GM19395 (cell line): ENCODE results near the gene KLF11.

Experiments
- ATAC-seq: cut with Tn5 transposase; IDR thresholded peaks from one replicate; pipeline ENCODE4 v1.9.1; 2021; ENCODE audit warnings: mild to moderate bottlenecking, moderate library complexity; ENCODE audit not compliant: unreplicated experiment

The KLF11 gene

GRCh38 chr2:10061221-10061925 lies 18.0 kb downstream of the KLF11 start:
- no peak for ATAC-seq

- ATAC-seq = no peak
These were observed 19.6 kb downstream of the KLF11 start for GRCh38 chr2:10062931-10063365.

DNA sequence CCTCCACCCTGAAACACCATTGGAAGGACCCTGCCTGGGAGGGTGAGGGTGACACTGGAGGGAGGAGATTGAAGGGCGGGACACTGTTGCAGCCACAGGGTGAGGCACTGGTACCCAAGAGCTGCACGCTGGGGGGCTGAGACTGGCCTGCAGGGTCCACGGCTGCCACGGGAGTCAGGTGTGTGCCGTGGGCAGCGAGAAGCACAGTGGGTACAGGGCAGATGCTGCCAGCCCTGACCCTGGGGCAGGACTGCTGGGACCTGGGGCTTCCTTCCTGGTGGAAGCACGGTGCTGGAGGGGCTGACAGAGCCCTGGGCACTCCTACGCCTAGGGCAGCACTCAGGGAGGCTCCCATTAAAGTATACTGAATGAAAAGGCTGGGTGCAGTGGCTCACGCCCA lies 20.2 kb downstream of the KLF11 start:
- no peak for ATAC-seq

- ATAC-seq = no peak
These were observed 21.8 kb downstream of the KLF11 start for GRCh38 chr2:10064932-10065772.

DNA sequence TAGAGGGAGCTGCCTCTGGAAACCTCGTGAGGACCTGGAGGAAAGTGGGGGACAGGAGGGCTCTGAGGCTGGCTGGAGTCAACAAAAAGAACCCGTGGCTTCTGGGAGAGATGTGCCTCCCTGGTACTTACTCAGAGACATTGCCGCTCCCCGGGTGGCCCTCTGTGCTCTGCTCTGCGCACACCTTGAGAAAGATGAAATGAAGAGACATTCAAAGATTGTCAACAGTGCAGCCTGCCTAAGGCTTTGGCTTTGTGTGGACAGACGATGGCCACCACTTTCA lies 22.4 kb downstream of the KLF11 start:
- ATAC-seq = no peak

- no peak for ATAC-seq
These were observed 24.0 kb downstream of the KLF11 start for GRCh38 chr2:10067330-10067729.

- ATAC-seq = no peak
These were observed 24.5 kb downstream of the KLF11 start for GRCh38 chr2:10067881-10068280.

DNA sequence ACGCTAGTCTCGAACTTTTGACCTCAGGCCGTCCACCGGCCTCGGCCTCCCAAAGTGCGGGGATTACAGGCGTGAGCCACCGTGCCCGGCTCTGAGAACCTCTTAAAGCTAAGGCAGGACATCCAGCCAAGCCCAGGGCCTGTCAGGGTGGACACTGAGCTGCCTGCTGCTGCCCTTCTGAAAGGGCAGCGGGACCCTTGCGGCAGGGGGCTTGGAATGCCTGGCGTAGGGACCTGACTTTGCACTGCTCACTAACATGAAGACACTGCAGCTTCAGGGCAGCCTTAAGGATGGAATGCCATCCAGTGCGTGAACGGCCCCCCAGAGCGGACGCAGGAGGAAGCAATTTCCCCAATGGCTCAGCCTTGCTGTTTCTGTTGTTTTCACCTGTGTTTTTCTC lies 27.8 kb downstream of the KLF11 start:
- ATAC-seq = no peak

GRCh38 chr2:10071595-10071994 lies 28.2 kb downstream of the KLF11 start:
- ATAC-seq = no peak

DNA sequence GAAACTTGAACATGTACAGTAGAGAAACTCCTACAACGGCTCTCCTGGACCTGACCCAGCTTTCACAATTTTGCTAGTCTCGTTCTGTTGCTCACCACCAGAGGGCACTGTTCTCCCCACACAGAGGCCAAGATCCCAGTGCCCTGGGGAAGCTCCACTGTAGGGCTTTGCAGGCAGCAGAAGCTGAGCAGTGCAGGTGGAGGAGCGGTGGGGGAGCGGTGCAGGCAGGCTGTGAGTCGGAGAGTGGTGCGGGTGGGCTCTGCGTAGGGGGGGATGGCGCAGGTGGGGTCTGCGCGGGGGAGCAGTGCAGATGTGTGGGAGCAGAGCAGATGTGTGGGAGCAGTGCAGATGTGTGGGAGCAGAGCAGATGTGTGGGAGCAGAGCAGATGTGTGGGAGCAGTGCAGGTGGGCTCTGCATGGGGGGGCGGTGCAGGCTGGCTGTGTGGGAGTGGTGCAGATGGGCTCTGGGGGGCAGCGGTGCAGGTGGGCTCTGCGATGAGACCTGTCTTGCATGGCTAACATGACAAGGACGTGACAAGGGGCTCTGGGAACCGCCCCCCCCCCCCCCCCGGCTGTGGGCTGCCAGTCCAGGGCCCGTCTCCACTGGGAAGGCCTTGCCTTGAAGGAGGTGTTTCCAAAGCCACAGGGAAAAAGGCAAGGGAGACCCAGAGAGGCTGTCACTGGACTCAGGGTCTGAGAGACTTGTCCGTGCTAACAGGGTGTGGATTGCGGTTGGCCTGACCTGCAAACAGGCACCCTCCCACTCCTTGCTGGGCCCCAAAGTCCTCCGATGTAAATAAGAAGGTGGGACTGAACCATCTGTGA lies 29.5 kb downstream of the KLF11 start:
- ATAC-seq = peak; percentile 86

GRCh38 chr2:10073706-10074105 lies 30.4 kb downstream of the KLF11 start:
- ATAC-seq = no peak

GRCh38 chr2:10075101-10075500 lies 31.8 kb downstream of the KLF11 start:
- ATAC-seq = no peak

DNA sequence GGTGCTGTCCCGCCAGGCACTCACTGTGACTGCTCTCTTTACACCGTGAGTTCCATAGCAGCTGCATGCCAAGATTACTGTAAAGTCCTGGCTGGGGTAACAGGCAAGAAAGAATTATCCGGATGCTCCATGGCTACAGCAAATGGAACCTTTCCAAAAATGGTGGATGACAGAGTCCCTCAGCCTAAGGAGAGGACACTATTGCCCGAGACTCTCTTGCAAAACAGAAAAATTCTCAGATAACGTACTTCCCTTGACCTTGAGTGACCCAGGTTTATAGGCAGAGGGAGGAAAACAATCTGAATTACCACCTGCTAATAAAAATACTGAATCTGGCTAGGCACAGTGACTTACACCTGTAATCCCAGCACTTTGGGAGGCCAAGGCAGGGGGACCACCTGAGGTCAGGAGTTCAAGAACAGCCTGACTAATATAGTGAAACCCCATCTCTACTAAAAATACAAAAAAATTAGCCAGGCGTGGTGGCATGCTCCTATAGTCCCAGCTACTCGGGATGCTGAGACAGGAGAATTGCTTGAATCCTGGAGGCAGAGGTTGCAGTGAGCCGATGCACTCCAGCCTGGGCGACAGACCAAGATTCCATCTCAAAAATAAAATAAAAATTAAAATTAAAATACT lies 32.3 kb downstream of the KLF11 start:
- no peak for ATAC-seq

DNA sequence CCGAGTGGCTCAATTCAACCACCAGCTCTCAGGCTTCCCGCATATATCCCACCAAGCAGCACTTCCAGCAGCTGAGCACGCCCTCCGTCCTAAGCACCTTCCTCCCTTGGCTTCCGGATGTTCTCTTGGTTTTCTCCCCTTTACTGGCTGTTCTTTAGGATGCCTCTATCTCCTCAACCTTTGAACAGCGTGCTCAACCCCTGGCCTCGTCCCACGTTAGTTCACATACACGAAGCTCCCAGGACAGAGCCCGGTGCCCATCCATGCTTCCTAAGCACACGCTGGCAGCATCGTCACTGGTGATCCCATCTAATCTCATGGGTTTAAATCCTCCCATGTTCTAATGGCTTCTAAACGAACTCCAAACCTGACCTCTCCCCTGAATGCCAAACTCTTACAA lies 33.2 kb downstream of the KLF11 start:
- ATAC-seq = no peak

DNA sequence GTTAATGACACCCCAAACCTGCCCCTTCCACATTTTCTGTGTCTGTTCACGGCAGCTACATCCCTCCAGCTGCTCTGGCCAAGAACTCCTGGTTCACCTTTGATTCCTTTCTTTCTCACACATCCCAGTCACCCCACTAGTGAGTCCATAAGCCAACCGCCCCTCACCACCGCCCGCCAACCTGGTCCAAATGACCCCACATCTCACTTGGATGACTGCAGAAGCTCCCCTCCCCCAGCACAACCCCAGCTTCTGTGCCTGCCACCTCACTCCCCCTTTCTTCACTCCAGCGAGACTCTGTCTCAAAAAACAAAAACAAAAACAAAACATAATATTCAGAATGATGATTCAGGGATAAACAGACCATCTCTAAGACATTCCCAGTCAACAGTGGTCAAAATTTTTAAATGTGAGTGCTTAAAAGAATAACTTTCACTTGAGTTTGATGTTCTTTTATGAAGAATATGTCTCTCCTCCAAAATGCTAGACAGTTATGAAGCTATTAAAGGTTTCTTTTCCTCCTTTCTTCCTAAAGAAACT lies 33.7 kb downstream of the KLF11 start:
- ATAC-seq = no peak

DNA sequence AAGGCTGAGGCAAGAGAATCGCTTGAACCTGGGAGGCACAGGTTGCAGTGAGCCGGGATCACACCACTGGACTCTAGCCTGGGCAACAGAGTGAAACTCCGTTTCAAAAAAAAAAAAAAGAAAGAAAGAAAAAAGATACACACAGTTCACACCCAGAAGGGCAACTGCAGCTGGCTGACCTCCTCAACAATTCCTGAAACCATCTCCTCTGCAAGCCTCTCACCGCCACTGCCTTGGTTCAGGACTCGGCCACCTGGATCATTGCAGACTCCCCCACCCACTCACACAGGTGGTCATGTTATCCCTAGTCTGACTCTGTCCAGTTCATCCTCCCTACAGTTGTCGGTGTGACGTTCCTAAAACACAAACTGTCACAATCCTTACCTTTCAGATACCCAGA lies 34.7 kb downstream of the KLF11 start:
- ATAC-seq = no peak

DNA sequence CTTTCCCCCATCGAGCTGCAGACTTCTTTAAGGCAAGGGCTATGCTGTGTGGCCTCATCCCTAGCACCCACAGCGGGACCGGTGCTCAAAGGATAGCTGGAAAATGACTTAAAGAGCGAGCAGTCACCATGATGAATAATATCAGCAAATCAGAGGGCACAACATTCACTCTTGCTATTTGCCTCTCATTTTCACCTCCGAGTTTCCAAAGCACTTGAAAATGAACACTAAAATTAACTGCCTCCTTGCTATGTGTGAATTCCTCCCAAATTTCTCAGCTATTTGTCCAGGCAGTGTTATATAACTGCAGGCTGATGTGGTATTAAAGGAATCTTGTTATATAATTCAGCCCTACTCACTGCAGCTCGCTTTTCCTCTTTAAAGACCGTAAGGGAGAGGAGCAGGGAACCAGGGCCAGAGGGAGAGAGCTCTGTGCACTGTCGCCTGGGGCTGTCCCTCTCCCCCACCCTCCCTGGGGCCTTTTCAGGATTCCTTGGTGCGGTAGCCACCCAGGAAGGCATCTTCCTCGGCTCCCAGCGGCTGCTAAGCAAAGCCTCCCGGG lies 35.4 kb downstream of the KLF11 start:
- ATAC-seq = no peak

DNA sequence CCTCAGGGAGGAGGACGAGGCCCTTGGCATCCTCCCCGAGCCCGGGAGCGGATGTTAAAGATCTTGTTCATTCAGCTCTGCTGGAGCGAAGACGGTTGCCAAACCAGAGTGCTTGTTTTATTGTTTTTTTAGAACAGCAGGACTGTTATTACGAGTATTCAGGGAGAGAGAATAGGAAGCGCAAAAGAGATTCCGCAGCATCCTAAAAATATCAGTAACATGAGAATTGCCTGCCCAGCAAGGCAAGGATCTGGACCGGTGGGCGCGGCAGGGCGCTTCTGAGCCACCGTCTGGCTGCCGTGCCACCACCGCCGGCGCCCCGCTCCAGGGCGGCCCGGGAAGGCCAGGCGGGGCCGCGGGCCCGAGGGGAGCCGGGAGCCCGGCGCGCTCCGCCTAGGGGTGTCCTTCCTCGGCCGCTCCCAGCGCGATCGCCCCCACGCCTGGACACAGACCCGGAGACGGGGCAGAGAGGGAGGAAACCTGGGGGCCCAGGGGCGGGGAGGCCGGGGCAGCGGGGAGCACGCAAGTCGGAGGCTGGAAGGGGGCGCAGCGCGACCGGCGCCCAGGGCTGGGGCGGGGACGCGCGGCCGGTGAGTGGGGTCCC lies 36.0 kb downstream of the KLF11 start:
- ATAC-seq = peak; percentile 10

- peak; percentile 22 for ATAC-seq
These were observed 36.7 kb downstream of the KLF11 start, which contains the start of gene CYS1 for GRCh38 chr2:10079870-10080535. Gene CYS1 (minus strand): TSS chr2:10080411. CDS start chr2:10080223, 188 bp downstream.
